Measurements from ENCODE around the gene C16orf87. TPM values are rescaled to one million over a fixed set of nuclear protein-coding genes. Genes with fewer than 3 reads are reported as not detected.
"Not testable (repeated sequence)": the region's sequence is repeated elsewhere in the genome, so short reads cannot be mapped to it uniquely, and the experiment has no call there.

The C16orf87 gene, protein sequence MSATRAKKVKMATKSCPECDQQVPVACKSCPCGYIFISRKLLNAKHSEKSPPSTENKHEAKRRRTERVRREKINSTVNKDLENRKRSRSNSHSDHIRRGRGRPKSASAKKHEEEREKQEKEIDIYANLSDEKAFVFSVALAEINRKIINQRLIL
- 9.5 and 12.0 TPM in 2 replicates for total RNA-seq (2014; rRNA removed)
- 6.5 TPM for polyA plus RNA-seq (2012)

DNA sequence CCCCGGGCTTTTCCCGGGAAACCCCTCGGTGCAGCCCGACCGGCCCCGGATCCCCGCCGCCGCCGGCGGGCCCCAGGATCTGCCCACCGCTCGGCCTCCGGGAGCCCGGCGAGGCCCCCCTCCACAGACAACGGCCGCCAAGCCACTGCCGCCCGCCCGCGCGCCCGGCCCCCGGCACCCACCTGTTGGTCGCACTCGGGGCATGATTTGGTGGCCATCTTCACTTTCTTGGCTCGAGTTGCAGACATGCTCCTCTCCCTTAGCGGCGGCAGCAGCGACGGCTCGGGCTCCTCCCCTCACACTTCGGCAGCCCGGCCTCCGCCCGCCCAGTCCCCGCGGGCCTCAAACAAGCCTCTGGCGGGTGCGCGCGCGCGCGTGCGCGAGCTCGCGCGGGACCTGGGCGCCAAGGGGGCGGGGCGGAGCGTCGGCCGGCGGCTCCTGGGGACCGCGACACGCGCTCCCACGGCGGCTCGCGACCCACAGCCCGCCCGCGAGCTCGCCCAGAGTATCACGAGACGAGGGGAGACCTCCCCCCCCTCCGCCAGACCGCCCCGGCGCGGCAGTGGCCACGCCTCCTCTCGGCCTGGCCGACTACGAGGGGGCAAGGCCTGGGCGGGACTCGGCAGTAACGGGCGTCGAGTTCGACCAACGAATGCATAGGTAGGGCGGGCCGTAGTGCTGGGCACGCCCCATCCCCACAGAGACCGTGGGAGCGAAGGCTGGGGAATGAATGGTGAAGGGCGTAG, at the start of gene C16orf87:
TSS of gene C16orf87 (minus strand) at position 279 of the 746 bp plus-strand sequence. CDS start at position 248, 31 bp downstream.
- peak; percentile 91 for DNase-seq (ENCODE audit: low read depth)

DNA sequence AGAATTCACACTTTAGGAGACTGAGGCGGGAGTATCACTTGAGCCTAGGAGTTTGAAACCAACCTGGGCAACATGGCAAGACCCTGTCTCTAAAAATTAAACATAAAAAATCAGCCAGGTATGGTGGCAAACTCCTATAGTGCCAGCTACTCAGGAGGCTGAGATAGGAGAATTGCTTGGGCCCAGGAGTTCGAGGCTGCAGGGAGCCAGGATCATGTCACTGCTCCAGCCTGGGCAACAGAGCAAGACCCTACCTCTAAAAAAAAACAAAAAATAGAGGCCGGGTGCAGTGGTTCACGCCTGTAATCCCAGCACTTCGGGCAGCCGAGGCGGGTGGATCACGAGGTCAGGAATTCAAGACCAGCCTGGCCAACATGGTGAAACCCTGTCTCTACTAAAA, 44.3 kb upstream of the C16orf87 start:
- no peak for DNase-seq (ENCODE audit: low read depth)

DNA sequence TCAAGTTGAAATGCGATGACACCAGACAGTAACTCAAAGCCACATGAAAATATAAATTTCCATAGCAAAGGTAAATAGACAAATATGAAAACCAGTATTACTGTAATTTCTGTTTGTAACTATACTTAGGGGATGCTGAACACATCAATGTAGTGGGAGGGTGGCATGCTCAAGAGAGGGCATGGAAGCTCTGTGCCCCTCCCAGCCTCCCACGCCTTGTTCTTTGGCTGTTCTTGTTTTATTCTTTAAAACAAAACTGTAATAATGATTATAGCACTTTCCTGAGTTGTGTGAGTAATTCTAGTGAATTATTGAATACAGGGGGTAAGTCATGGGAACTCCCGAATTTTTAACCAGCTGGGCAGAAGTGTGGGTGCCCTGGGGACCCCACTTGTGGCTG, 42.2 kb upstream of the C16orf87 start:
- no peak for DNase-seq (ENCODE audit: low read depth)

DNA sequence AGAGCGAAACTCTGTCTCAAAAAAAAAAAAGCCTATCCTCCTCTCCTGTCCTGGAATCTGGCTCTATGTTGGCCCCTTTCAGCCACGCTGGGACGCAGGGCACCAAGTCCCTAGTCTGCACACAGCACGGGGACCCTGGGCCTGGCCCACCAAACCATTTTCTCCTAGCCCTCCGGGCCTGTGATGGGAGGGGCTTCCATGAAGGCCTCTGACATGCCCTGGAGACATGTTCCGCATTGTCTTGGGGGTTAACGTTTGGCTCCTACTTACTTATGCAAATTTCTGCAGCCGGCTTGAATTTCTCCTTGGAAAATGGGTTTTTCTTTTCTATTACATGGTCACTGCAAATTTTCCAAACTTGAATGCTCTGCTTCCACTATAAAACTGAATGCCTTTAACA, 40.6 kb upstream of the C16orf87 start:
- no peak for DNase-seq (ENCODE audit: low read depth)

DNA sequence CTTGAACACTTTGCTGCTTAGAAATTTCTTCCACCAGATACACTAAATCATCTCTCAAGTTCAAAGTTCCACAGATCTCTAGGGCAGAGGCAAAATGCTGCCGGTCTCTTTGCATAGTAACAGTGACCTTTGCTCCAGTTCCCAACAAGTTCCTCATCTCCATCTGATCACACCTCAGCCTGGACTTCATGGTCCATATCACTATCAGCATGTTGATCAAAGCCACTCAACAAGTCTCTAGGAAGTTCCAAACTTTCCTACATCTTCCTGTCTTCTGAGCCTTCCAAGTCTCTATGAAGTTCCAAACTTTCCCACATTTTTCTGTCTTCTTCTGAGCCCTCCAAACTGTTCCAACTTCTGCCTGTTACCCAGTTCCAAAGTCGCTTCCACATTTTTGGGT, 37.9 kb upstream of the C16orf87 start:
- not testable (repeated sequence) for DNase-seq (ENCODE audit: low read depth)

DNA sequence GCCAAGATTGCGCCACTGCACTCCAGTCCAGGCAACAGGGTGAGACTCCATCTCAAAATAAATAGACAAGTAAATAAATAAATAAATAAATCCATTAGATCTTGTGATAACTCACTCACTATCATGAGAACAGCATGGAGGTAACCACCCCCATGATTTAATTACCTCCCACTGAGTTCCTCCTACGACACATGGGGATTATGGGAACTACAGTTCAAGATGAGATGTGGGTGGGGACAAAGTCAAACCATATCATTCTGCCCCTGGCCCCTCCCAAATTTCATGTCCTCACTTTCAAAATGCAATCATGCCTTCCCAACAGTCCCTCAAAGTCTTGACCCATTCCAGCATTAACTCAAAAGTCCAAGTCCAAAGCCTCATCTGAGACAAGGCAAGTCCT, 36.5 kb upstream of the C16orf87 start:
- DNase-seq (ENCODE audit: low read depth) = not testable (repeated sequence)

DNA sequence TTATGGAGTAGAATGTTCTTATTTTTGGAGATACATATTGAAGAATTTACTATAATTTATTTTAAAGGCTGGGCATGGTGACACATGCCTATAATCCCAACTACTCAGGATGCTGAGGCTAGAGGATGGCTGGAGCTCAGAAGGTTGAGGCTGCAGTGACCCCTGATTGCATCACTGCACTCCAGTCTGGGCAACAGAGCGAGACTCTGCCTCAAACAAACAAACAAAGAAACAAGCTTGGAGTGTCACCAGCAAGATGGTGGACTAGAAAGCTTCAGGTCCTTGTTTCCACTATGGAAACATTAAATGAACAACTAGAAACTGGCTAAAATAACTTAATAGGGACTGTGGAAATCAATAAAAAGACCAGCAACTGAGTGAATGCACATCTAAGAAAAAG, 35.3 kb upstream of the C16orf87 start:
- peak; percentile 13 for DNase-seq (ENCODE audit: low read depth)

DNA sequence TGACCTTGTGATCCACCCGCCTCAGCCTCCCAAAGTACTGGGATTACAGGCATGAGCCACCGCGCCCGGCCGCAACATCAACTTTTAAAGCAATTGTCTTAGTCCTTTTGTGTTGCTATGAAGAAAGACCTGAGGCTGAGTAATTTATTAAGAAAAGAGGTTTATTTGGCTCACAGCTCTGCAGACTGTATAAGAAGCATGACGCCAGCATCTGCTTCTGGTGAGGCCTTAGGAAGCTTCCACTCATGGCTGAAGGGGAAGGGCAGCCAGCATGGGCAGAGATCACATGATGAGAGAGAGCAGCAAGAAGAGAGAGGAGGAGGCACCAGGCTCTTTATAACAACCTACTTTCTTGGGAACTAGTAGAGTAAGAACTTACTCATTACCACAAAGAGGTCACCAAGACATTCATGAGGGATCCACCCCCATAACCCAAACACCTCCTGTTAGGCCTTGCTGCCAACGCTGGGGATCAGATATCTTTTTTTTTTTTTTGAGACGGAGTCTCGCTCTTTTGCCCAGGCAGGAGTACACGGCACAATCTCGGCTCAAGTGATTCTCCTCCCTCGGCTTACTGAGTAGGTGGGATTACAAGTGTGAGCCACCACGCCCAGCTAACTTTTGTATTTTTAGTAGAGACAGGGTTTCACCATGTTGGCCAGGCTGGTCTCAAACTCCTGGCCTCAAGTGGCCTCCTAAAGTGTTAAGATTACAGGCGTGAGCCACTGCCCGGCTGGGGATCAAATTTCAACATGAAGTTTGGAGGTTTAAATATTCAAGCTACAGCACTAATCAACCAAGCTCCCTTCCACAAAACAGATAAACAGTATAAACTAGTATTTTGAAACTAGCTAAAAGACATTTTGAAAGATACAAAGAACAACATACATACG, 31.8 kb upstream of the C16orf87 start:
- DNase-seq (ENCODE audit: low read depth) = peak; percentile 52

DNA sequence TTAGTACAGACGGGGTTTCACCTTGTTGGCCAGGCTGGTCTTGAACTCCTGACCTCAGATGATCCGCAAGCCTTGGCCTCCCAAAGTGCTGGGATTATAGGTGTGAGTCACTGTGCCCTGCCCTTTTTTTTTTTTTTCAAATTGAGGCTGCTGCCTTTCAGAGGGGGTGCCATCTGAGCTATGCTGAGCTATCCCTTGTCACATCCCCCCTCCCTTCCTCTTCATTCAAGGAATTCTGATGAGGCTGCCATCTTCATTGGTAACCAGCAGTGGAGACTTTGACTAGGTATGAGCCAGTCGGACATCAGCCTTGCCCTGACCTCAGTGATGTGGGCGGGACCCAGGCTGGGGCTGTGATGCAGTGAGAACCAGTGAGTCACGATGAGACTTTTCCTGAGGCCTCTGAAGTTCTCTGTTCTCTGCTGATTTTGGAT, 28.8 kb upstream of the C16orf87 start:
- peak; percentile 92 for DNase-seq (ENCODE audit: low read depth)

DNA sequence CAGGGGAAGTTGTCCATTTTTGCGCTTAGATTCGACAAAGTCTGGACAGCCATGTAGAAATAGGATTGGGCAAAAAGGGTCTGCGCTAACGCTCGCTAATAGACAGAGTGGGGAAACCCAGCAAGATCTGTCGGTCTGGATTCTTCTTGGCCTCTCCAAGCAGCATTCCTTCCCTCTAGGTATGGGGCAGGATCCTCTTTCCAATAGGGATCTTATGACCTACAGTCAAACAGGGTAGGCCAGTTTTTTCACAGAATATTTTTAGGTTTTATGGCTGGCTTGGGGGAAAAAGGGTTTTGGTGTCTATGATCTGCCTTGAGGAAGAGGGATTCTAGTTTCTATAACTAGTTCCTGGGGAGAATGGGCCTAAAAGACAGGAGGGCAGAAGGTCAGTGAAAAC, 27.2 kb upstream of the C16orf87 start:
- no peak for DNase-seq (ENCODE audit: low read depth)

DNA sequence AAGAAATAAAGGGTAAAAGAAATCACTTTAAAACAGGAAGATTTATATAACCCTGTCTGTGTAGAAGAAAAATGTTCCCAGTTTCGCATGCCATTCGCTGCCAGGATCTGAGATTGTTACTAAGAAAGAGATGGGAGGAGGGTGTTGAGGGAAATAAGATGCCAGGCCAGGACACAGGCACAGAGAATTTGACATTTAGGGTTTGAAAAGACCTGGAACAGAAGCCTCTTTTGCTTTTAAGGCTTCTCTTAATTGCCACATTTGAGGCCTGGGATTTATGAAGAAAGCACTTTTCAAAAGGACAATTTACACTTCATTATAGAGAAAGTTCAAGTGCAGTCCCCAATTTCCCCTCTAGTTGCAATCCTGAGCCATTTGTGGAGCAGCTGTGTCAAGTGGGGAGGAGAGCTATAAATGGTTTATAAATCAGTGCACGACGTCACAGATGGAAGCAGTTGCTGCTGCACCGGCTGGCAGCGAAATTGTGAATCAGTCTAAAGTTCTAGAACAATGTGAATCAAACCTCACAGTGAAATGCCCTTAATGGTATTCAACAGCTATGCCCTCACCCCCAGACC, 26.5 kb upstream of the C16orf87 start:
- peak; percentile 81 for DNase-seq (ENCODE audit: low read depth)

DNA sequence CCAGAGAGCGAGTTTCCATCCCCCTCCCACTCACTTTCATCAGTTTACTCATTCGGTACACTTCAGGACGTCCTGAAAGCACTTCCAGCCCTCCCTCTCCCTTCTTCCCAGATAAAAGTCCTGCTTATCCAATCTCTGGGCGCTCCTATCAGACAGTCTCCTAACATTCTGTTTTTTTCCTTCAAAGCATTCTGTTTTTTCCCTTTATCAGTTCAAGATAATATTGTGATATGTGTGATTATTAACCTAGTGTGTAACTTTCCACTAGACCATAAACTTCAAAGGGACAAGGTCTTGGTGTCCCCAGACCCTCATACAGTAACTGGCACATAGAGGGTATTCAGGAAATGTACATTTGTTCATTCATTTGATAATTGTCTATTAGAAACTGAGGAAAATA, 24.4 kb upstream of the C16orf87 start:
- no peak for DNase-seq (ENCODE audit: low read depth)

DNA sequence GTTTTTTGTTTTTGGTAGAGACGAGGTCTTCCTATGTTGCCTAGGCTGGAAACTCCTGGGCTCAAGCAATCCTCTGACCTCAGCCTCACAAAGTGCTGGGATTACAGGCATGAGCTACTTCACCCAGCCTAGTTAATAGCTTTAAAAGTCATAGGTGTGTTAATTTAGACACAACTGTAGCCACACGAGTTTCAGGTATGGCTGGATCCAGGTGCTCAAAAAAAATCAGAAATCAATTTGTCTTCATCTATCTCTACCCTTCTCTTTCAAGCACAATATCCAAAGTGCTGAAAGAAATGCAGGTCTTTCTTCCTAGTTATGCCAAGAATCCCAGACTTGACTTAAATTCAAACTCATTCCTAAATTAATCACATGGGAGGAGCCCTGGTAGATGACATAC, 23.9 kb upstream of the C16orf87 start:
- DNase-seq (ENCODE audit: low read depth) = no peak

DNA sequence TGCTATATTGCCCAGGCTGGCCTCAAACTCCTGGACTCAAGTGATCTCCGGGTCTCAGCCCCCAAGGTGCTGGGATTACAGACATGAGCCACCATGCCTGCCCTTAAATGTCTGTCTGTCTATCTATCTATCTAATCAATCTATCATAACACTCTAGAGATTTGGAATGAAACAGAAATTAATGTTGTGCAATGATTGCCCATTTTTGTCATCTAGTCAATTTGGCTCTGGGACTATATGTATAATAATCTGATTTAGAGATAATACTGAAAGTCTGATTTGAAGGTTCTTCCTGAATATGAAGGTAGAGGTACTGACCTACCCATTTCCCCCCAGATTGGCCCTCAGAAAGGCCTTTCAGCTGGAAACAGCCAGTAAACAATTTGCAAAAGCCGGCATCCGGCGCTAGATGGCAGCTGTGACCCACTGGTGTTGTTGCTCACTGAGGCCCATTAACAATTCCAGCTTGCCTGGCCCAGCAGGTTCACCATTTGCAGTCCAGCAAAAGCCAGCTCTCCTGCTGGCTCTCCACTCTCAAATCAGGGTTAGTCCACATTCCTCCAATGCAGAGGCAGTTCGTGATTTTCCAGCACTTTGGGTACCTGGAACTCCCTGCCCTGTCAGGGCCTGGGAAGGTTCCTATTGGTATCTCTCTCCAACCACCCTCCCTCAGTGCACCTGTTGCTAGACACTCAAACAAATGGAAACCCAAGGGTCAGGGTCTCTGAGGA, 22.9 kb upstream of the C16orf87 start:
- DNase-seq (ENCODE audit: low read depth) = peak; percentile 54

DNA sequence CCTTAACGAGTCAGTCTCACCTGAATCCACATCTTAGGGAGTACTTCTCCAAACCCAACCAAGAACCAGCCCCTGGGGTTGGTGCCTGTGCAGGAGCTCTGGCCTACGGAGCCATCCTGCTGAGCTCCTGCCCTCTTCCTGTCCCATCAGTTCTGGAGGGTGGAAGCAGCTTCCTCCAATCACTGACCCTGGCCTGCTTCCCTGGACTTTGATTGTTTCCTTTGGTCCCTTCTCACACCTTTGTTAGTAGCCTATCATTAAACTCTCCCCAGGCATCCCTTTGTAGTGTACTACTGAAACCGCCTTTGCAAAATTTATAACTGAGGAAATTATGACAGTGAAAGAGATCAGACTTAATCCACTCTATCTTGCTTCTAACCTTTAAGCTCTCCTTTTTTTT, 21.1 kb upstream of the C16orf87 start:
- no peak for DNase-seq (ENCODE audit: low read depth)

DNA sequence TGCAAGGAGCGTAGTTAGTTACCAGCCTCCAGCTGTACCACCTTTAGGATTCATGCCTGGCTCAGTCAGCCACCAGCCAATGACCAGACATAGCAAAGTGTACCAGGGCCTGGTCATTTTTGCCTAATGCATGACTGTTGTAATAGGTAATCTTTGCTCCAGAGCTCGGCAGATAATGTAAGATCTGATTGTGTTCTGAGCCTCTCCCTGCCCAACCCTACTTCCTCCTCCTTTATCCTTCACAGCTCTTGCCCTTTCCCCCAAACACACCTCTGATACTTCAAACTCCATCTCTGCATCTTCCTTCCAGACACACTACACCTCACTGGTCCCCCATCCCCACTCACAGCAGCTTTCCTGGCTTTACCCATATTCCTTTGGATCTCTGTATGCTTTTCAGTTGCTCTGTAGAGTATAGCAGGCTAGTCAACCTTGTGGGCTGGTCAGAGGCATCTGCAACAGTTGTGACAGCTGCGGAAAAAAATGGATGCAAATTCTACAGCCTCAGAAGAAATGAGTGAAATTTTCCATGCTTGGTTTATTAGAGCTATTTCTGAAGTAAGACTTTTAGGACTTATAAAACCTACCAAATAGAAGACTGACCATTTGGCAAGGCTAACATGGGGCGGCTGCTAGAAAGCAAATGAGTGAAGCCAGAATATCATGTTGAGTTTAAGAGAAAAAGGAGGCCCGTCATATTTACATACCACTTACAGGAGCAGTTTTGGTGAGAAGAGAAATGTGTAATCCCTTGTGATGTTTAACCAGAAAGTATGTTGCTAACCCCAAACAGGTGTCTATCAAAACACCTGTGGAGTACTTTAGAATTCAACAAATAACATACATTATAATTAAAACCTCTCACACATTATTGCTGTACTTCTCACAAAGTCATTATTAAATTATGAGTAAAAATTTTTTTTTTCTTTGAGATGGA, 19.9 kb upstream of the C16orf87 start:
- DNase-seq (ENCODE audit: low read depth) = no peak

DNA sequence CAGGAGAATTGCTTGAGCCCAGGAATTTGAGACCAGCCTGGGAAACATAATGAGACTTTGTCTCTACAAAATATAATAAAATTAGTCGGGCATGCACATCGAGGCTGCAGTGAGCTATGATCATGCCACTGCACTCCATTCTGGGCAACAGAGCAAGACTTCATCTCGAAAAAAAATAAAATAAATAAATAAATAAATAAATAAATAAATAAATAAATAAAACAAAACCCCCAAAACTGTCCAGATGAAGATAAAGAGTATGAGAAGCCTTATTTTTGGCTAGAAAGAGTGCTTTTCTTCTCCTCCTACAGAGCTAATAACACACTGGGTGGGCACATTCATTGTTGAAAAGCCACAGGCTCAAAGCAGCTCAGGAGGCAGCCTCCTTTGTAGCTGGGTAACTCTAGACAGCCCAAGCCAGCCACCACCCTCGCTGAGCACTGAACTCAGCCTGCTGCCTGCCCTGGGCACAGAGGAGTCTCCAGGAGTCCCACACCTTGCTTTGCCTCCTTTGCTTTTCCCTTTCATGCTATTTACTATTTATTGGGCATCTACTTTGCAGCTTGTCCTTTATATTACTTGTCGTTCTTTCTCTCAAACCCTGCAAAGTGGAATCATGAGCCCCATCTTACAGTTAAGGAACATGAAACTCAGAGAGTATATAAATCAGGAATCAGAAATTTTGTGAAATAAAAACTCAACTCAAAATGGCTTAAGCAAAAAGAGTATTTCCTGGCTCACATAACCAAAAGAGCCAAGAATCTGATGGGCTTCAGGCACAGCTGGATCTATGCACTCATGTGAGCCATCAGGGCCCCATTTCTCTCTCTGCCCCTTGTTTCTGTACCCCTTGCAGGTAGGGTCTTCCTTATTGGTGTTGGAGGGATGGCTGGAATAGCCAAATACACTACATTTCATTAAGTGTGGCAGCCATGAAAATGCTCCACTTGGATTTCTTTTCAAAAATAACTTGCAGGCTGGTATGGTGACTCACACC, 18.1 kb upstream of the C16orf87 start:
- DNase-seq (ENCODE audit: low read depth) = no peak

DNA sequence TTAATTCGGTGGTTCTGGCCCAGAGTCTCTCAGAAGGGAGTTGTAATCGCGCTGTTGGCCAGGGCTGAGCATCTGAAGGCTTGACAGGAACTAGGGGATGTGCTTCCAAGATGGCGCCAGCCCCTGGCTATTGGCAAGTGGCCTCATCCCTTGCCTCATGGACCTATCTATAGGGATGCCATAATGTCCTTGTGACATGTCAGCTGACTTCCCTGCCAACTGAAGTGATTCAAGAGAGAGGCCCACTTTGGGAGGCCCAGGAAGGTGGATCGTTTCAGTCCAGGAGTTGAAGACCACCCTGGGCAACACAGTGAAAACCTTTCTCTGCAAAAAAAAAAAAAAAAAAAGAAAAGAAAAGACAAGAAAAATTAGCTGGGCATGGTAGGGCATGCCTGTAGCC, 15.0 kb upstream of the C16orf87 start:
- no peak for DNase-seq (ENCODE audit: low read depth)

DNA sequence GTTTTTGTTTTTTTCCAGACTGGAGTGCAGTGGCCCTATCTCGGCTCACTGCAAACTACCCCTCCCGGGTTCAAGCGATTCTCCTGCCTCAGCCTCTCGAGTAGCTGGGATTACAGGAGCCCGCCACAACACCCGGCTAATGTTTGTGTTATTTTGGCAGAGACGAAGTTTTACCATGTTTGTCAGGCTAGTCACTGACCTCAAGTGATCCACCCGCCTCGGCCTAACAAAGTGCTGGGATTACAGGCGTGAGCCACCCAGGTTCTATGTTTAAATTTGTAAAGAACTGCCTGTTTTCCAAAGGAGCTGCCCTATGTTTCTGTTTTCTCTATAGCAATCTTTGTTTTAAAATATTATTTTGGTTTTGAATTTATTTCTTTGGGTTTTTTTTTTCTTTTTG, 13.8 kb upstream of the C16orf87 start:
- DNase-seq (ENCODE audit: low read depth) = peak; percentile 64
